GM23338 (cell line): ENCODE measurements around the gene SPTB. TPM values are rescaled to one million over a fixed set of nuclear protein-coding genes. Genes with fewer than 3 reads are reported as not detected.
A peak's percentile ranks its signal among the peaks of the same experiment; 100 is the strongest.

Source experiments
- ATAC-seq: fragments of 200-7000 bp; cut with Tn5 transposase; 3 replicates; pipeline ENCODE4 v1.9.1; 2020
- DNase-seq: peaks from one replicate; pipeline ENCODE4 v3.0.0-alpha.2; 2015; ENCODE audit warnings: low spot score
- H2AFZ ChIP-seq: fragments of 200-600 bp; sonication (generic); 2 replicates; pipeline ENCODE4 v1.8.0; 2016; ENCODE audit warnings: antibody characterized with exemption, mild to moderate bottlenecking, moderate library complexity
- H3F3A ChIP-seq: fragments of 200-600 bp; sonication (generic); replicated peaks from 2 replicates; pipeline ENCODE4 v1.8.0; 2017; ENCODE audit warnings: antibody characterized with exemption, mixed run types, low read depth
- H3K27ac ChIP-seq: fragments of 200-600 bp; sonication (generic); 2 replicates; pipeline ENCODE4 v1.6.1; 2016; ENCODE audit warnings: low read depth
- H3K27me3 ChIP-seq: fragments of 200-600 bp; sonication (generic); 2 replicates; pipeline ENCODE4 v1.8.0; 2016; ENCODE audit warnings: mild to moderate bottlenecking, mixed run types, moderate library complexity; ENCODE audit not compliant: insufficient read depth
- H3K36me3 ChIP-seq: fragments of 200-600 bp; sonication (generic); 2 replicates; pipeline ENCODE4 v1.8.0; 2016; ENCODE audit warnings: mild to moderate bottlenecking; ENCODE audit not compliant: insufficient read depth
- H3K4me1 ChIP-seq: fragments of 200-600 bp; sonication (generic); 2 replicates; pipeline ENCODE4 v1.8.0; 2016; ENCODE audit warnings: mild to moderate bottlenecking, moderate library complexity; ENCODE audit not compliant: insufficient read depth
- H3K4me2 ChIP-seq: fragments of 200-600 bp; sonication (generic); 2 replicates; pipeline ENCODE4 v1.7.1; 2017; ENCODE audit warnings: mixed run types
- H3K4me3 ChIP-seq: fragments of 200-600 bp; sonication (generic); 2 replicates; pipeline ENCODE4 v1.6.1; 2016; ENCODE audit warnings: mixed run types
- H3K79me2 ChIP-seq: fragments of 200-600 bp; sonication (generic); replicated peaks from 2 replicates; pipeline ENCODE4 v1.8.0; 2017; ENCODE audit warnings: mild to moderate bottlenecking; ENCODE audit not compliant: insufficient read depth
- H3K9me2 ChIP-seq: fragments of 200-600 bp; sonication (generic); 2 replicates; pipeline ENCODE4 v1.8.0; 2017; ENCODE audit not compliant: insufficient read depth
- H4K20me1 ChIP-seq: fragments of 200-600 bp; sonication (generic); replicated peaks from 2 replicates; pipeline ENCODE4 v1.8.0; 2017; ENCODE audit warnings: mild to moderate bottlenecking; ENCODE audit not compliant: insufficient read depth
- H3K27ac Mint-ChIP-seq: 2 replicates; pipeline ENCODE4 v1.8.0; 2020; ENCODE audit warnings: inconsistent platforms, mild to moderate bottlenecking, moderate library complexity, mixed read lengths
- H3K27me3 Mint-ChIP-seq: 3 replicates; pipeline ENCODE4 v1.8.0; 2022; ENCODE audit warnings: low read depth, mild to moderate bottlenecking, moderate library complexity, mixed read lengths, inconsistent platforms; ENCODE audit not compliant: insufficient read depth, poor library complexity
- H3K36me3 Mint-ChIP-seq: 3 replicates; pipeline ENCODE4 v1.8.0; 2021; ENCODE audit warnings: low read depth, mild to moderate bottlenecking, inconsistent platforms, moderate library complexity, mixed read lengths
- H3K4me1 Mint-ChIP-seq: 3 replicates; pipeline ENCODE4 v1.8.0; 2020; ENCODE audit warnings: mild to moderate bottlenecking, inconsistent platforms, mixed read lengths
- H3K4me3 Mint-ChIP-seq: 3 replicates; pipeline ENCODE4 v1.8.0; 2021; ENCODE audit warnings: moderate library complexity, mild to moderate bottlenecking, inconsistent platforms, mixed read lengths
- H3K9me3 Mint-ChIP-seq: 3 replicates; pipeline ENCODE4 v1.8.0; 2020; ENCODE audit warnings: moderate library complexity, mild to moderate bottlenecking, inconsistent platforms, mixed read lengths
- CREB1 ChIP-seq: fragments of 250-450 bp; sonication (Bioruptor Pico); IDR thresholded peaks from 2 replicates; pipeline ENCODE4 v1.5.0; 2020; ENCODE audit warnings: low read depth, mild to moderate bottlenecking, moderate library complexity
- EZH2phosphoT487 ChIP-seq: fragments of 200-600 bp; sonication (generic); IDR thresholded peaks from one replicate; pipeline ENCODE4 v1.8.1; 2018; ENCODE audit warnings: antibody characterized with exemption; ENCODE audit not compliant: unreplicated experiment
- JUNB ChIP-seq: IDR thresholded peaks from one replicate; pipeline ENCODE4 v1.6.1; 2016; ENCODE audit warnings: antibody characterized with exemption; ENCODE audit not compliant: unreplicated experiment
- NANOG ChIP-seq: IDR thresholded peaks from 2 replicates; pipeline ENCODE4 v1.6.1; 2016; ENCODE audit warnings: antibody characterized with exemption, borderline replicate concordance
- POLR2AphosphoS5 ChIP-seq: IDR thresholded peaks from 2 replicates; pipeline ENCODE4 v1.6.1; 2016; ENCODE audit warnings: antibody characterized with exemption, low read depth
- STAT1 ChIP-seq: IDR thresholded peaks from one replicate; pipeline ENCODE4 v1.6.1; 2016; ENCODE audit warnings: antibody characterized with exemption; ENCODE audit not compliant: unreplicated experiment
- ZNF114 ChIP-seq: fragments of 250-450 bp; sonication (Bioruptor Pico); IDR thresholded peaks from 2 replicates; pipeline ENCODE4 v1.5.0; 2020; ENCODE audit warnings: mild to moderate bottlenecking, moderate library complexity
- ZNF331 ChIP-seq: fragments of 250-450 bp; sonication (Bioruptor Pico); IDR thresholded peaks from 2 replicates; pipeline ENCODE4 v1.5.0; 2020; ENCODE audit warnings: low read depth, mild to moderate bottlenecking, moderate library complexity
- polyA plus RNA-seq: library from polyadenylated mRNA; unstranded; fragments of >200 nt; fragmentation: Nextera tagmentation; extraction: Ambion mirVana; gene quantifications from 2 replicates; pipeline ENCODE4 v1.2.1, GENCODE V29; 2016
- total RNA-seq: library from RNA; depleted of rRNA; stranded (reverse); fragments of >200 nt; shearing (Covaris generic); gene quantifications from 2 replicates; pipeline ENCODE4 v1.2.3, GENCODE V29; 2014
- TF ChIP-seq, protein P1 (sequence below): fragments of 250-450 bp; sonication (Bioruptor Pico); IDR thresholded peaks from 2 replicates; pipeline ENCODE4 v1.5.0; 2020; ENCODE audit warnings: mild to moderate bottlenecking, moderate library complexity
- TF ChIP-seq, protein P2 (sequence below), 2 experiments: fragments of 200-600 bp in 1 of 2; sonication (generic) in 1 of 2; conservative IDR thresholded peaks; 2 replicates each; pipeline versions ENCODE4 v1.5.1 to v1.6.1; 2016 to 2017; ENCODE audit warnings: antibody characterized with exemption in 2 of 2, low read depth in 2 of 2, mild to moderate bottlenecking in 2 of 2, moderate library complexity in 1 of 2
- TF ChIP-seq, protein P3 (sequence below): IDR thresholded peaks from 2 replicates; pipeline ENCODE4 v1.6.1; 2016; ENCODE audit warnings: antibody characterized with exemption

Gene SPTB
- total and polyA plus RNA-seq, 2 experiments from 2014 or later = 1.1 to 1.9 TPM

DNA sequence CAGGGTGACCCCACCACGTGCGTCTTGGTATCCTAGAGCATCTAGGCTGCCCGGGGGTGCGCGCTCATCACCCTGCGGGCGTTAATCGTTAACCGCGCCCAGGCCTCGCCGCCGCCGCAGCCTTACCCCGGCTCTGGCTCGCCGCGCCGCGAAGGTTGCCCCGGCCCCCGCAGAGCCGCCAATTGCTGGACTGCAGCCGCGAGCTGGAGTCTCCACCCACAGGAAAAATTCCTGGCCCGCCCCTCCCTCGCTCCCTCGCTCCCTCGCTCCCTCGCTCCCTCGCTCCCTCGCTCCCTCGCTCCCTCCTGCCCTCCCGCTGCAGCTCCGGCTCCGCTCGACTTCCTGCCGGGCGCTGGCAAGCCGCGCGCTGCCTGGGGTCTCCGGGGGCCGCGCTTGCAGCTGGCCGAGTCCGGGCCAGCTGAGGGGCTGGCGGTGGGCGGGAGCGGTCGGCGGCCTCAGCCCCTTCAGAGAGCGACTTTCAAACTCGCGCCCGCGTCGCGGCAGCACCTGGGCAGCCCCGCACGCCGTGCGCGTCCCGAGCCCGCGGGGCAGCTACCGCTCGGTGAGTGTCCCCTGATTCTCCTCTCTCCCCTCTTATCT, 175.5 kb downstream of the SPTB start, which contains the start of gene PLEKHG3:
Gene PLEKHG3 (plus strand): TSS at position 282 of the 600 bp plus-strand sequence. CDS start 23,208 bp downstream, outside the sequence.
- ATAC-seq (peak; percentile 24), DNase-seq (peak; percentile 93)
- TF ChIP-seq, protein P1, sequence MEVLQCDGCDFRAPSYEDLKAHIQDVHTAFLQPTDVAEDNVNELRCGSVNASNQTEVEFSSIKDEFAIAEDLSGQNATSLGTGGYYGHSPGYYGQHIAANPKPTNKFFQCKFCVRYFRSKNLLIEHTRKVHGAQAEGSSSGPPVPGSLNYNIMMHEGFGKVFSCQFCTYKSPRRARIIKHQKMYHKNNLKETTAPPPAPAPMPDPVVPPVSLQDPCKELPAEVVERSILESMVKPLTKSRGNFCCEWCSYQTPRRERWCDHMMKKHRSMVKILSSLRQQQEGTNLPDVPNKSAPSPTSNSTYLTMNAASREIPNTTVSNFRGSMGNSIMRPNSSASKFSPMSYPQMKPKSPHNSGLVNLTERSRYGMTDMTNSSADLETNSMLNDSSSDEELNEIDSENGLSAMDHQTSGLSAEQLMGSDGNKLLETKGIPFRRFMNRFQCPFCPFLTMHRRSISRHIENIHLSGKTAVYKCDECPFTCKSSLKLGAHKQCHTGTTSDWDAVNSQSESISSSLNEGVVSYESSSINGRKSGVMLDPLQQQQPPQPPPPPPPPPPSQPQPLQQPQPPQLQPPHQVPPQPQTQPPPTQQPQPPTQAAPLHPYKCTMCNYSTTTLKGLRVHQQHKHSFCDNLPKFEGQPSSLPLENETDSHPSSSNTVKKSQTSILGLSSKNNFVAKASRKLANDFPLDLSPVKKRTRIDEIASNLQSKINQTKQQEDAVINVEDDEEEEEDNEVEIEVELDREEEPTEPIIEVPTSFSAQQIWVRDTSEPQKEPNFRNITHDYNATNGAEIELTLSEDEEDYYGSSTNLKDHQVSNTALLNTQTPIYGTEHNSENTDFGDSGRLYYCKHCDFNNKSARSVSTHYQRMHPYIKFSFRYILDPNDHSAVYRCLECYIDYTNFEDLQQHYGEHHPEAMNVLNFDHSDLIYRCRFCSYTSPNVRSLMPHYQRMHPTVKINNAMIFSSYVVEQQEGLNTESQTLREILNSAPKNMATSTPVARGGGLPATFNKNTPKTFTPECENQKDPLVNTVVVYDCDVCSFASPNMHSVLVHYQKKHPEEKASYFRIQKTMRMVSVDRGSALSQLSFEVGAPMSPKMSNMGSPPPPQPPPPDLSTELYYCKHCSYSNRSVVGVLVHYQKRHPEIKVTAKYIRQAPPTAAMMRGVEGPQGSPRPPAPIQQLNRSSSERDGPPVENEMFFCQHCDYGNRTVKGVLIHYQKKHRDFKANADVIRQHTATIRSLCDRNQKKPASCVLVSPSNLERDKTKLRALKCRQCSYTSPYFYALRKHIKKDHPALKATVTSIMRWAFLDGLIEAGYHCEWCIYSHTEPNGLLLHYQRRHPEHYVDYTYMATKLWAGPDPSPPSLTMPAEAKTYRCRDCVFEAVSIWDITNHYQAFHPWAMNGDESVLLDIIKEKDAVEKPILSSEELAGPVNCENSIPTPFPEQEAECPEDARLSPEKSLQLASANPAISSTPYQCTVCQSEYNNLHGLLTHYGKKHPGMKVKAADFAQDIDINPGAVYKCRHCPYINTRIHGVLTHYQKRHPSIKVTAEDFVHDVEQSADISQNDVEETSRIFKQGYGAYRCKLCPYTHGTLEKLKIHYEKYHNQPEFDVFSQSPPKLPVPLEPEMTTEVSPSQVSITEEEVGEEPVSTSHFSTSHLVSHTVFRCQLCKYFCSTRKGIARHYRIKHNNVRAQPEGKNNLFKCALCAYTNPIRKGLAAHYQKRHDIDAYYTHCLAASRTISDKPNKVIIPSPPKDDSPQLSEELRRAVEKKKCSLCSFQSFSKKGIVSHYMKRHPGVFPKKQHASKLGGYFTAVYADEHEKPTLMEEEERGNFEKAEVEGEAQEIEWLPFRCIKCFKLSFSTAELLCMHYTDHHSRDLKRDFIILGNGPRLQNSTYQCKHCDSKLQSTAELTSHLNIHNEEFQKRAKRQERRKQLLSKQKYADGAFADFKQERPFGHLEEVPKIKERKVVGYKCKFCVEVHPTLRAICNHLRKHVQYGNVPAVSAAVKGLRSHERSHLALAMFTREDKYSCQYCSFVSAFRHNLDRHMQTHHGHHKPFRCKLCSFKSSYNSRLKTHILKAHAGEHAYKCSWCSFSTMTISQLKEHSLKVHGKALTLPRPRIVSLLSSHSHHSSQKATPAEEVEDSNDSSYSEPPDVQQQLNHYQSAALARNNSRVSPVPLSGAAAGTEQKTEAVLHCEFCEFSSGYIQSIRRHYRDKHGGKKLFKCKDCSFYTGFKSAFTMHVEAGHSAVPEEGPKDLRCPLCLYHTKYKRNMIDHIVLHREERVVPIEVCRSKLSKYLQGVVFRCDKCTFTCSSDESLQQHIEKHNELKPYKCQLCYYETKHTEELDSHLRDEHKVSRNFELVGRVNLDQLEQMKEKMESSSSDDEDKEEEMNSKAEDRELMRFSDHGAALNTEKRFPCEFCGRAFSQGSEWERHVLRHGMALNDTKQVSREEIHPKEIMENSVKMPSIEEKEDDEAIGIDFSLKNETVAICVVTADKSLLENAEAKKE (CRISPR knock-in tag) = no peak
- peak; percentile 65; the same call in 1 of the 2 replicates for TF ChIP-seq POLR2AphosphoS5
- H4K20me1 ChIP-seq = peaks cover 11% of the 10 kb centered on the region
- H3K4me1 Mint-ChIP-seq = peaks cover 71% of the 10 kb centered on the region
- H3F3A ChIP-seq = peaks cover 30% of the 10 kb centered on the region; the same call in 1 of the 2 replicates
- H3K27ac ChIP-seq = peak within 1 kb of the TSS; percentile 79
- H3K79me2 ChIP-seq = peaks cover 45% of the 10 kb centered on the region
- H3K36me3 Mint-ChIP-seq = peaks cover 6% of the 10 kb centered on the region; the same call in 1 of the 3 replicates
- H3K27ac Mint-ChIP-seq = peak within 1 kb of the TSS; percentile 89
- peaks cover 15% of the 10 kb centered on the region for H3K27me3 Mint-ChIP-seq
- H3K4me3 ChIP-seq = peak within 1 kb of the TSS; percentile 86
- peak within 1 kb of the TSS; percentile 95 for H3K4me2 ChIP-seq
- no peaks in the 10 kb centered on the region for H3K36me3 ChIP-seq
- no peaks in the 10 kb centered on the region for H3K9me2 ChIP-seq
- peaks cover 5% of the 10 kb centered on the region; the same call in 1 of the 2 replicates for H3K27me3 ChIP-seq
- peak within 1 kb of the TSS; percentile 81 for H3K4me3 Mint-ChIP-seq
- H3K9me3 Mint-ChIP-seq = no peaks in the 10 kb centered on the region
- H2AFZ ChIP-seq = no peak within 1 kb of the TSS
- peaks cover 62% of the 10 kb centered on the region for H3K4me1 ChIP-seq

DNA sequence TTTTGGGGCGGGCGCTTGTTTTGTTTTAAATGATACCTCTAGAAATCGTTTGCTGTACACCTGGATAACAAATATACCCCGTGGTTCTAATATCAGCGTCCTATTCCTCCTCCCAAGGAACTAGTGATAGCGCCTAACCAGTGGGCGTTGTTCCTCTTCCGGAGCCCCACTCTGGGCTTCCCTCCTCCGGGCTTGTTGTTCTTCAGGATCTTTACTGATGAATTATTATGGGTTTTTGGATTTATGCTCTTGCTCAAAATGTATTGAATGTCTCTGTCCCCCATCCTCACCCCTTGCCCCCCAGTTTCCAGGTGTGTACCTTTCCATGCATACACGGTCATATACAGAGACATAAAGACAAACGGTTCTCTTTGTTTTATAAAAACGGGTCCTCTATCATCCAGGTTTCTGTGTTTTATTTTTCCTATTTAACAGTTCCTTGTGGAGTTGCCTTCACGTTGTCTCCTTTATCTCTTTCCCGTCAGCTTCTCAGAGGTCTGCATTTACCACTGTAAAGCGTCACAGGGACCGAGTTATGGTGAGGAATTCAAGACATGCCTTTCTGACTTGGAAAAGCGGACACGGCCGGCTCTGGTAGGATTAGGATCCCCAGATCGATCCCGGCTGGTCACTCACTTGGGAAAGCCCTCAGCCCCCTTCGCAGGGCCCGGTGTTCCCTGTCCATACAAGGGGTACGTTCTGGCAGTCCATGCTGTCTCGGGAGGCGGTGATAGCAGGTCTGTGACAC, 176.1 kb downstream of the SPTB start:
- H3K4me3 Mint-ChIP-seq = peak overlapping the region; percentile 81
- Histone ChIP-seq H3K27me3 (peaks cover 5% of the 10 kb centered on the region; the same call in 1 of the 2 replicates), H3F3A (peaks cover 34% of the 10 kb centered on the region; the same call in 1 of the 2 replicates), H3K9me2 (no peaks in the 10 kb centered on the region), H3K79me2 (peaks cover 38% of the 10 kb centered on the region), H3K36me3 (no peaks in the 10 kb centered on the region), H3K4me1 (peaks cover 63% of the 10 kb centered on the region), H3K27ac (peak overlapping the region; percentile 79), H3K4me2 (peak overlapping the region; percentile 95), H4K20me1 (peaks cover 5% of the 10 kb centered on the region), H2AFZ (no peak overlapping the region), H3K4me3 (peak overlapping the region; percentile 86)
- no peaks in the 10 kb centered on the region for H3K9me3 Mint-ChIP-seq
- peak overlapping the region; percentile 89 for H3K27ac Mint-ChIP-seq
- peaks cover 2% of the 10 kb centered on the region; the same call in 1 of the 3 replicates for H3K36me3 Mint-ChIP-seq
- peaks cover 13% of the 10 kb centered on the region for H3K27me3 Mint-ChIP-seq
- ATAC-seq (peak; percentile 3; the same call in 2 of the 3 replicates), DNase-seq (peak; percentile 70)
- peaks cover 71% of the 10 kb centered on the region for H3K4me1 Mint-ChIP-seq
- TF ChIP-seq, protein P2, sequence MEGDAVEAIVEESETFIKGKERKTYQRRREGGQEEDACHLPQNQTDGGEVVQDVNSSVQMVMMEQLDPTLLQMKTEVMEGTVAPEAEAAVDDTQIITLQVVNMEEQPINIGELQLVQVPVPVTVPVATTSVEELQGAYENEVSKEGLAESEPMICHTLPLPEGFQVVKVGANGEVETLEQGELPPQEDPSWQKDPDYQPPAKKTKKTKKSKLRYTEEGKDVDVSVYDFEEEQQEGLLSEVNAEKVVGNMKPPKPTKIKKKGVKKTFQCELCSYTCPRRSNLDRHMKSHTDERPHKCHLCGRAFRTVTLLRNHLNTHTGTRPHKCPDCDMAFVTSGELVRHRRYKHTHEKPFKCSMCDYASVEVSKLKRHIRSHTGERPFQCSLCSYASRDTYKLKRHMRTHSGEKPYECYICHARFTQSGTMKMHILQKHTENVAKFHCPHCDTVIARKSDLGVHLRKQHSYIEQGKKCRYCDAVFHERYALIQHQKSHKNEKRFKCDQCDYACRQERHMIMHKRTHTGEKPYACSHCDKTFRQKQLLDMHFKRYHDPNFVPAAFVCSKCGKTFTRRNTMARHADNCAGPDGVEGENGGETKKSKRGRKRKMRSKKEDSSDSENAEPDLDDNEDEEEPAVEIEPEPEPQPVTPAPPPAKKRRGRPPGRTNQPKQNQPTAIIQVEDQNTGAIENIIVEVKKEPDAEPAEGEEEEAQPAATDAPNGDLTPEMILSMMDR (conservative IDR thresholded peaks at IDR 0.05; ENCODE audit: low read depth in 2 of 2) = no peak
- TF ChIP-seq, protein P3, sequence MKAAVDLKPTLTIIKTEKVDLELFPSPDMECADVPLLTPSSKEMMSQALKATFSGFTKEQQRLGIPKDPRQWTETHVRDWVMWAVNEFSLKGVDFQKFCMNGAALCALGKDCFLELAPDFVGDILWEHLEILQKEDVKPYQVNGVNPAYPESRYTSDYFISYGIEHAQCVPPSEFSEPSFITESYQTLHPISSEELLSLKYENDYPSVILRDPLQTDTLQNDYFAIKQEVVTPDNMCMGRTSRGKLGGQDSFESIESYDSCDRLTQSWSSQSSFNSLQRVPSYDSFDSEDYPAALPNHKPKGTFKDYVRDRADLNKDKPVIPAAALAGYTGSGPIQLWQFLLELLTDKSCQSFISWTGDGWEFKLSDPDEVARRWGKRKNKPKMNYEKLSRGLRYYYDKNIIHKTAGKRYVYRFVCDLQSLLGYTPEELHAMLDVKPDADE = no peak
- TF ChIP-seq POLR2AphosphoS5 (no peak; the same call in 1 of the 2 replicates), EZH2phosphoT487 (no peak), CREB1 (no peak), NANOG (no peak), ZNF114 (no peak), STAT1 (no peak), JUNB (no peak), ZNF331 (no peak)
